ENCODE measurements around the gene LRRC7.
"Not testable (repeated sequence)": the region's sequence is repeated elsewhere in the genome, so short reads cannot be mapped to it uniquely, and the experiment has no call there.

LRRC7 gene

DNA sequence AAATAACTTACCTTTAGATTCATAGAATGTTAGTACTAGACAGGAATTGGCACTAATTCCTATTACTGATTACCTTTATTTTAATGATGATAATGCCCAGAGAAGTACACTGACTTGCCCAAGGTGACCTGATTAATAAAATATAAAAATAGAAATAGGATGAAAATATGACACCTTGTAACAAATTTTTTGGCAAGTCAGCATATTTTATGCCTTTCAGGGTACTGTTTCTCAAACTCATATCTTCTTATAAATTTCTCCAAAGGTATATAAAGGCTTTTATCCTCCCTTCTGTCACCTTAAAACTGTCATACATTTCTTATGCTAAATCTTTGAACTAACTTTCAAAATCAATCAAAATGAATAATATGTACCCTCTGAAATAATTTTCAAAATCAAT lies 466.2 kb downstream of the LRRC7 start:
- DNase-seq: no peak

DNA sequence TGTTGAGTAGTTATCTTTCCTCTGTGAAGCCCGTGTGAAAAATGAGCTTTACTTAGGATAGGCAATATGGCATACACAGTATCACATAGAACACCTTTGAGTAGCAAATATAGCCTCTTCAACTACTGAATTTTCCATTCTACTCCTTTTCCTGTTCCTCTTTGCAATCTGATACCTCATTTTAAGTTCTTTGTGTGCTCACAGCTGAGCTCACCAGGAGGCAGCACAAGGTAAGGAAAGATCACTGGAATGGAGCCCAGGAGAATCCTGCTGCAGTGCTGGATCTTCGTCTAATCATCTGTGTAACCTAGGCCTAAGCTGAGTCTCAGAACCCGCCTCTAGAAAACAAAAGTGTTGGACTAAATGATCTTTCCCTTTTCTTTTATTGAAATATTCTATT lies 466.7 kb downstream of the LRRC7 start:
- DNase-seq: peak in 1 of 56 donors; percentile 1

DNA sequence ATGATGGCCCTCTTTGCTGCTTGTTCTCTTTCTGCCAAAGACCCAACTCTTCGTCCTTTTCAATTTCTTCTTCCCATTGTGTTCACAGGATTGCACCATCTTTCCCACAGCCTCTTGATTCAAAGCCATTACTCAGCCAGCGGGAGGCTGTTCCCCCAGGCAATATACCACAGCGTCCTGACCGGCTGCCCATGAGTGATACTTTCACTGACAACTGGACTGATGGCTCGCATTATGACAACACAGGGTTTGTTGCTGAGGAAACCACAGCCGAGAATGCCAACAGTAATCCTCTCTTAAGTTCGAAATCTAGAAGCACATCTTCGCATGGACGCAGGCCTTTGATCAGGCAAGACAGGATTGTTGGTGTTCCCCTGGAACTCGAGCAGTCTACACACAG lies 470.3 kb downstream of the LRRC7 start:
- no peak for DNase-seq

DNA sequence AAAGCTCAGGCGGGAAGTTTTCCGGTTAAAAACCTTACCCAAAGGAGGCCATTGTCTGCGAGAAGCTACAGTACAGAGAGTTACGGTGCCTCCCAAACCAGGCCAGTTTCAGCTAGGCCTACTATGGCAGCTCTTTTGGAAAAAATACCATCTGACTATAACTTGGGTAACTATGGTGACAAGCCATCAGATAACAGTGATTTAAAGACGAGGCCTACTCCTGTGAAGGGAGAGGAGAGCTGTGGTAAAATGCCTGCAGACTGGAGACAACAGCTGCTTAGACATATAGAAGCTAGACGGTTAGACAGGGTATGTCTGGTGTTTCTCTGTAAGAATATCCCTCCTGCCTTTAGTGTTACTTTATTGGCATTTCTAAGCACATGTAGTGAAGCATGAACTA lies 471.8 kb downstream of the LRRC7 start:
- no peak for DNase-seq

DNA sequence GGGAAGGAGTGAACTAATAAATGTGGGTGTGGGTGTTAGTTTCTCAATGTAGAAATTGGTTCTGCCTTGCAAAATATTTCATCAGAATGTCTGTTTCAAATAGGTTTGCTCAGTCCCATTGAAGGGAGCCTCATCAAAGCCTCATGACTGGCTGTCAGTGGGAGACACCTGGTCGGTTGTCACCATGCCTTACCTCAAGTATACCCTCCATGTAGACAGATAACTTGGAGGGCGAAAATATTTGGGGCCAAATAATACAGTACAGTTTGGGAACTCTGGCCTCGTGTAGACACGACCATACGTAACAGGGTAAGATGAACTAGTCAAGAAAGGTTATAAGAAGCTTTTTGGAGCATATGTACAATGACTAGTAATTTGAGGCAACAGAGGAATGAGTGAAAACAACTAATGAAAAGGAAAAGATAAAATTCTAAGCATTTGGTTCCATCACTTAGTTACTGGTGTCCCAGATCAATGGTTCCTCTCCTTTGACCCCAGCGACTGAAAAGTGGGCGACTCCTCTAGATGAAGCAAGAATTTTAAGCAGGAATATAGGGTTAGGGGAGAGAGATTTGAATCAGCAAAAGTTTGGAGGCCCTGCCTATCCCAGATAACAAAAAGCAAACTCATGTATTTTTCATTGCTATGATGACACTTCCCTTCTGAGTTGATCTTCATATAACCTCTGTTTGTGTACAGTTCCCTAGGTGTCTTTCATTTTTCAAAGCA lies 473.8 kb downstream of the LRRC7 start:
- no peak for DNase-seq

DNA sequence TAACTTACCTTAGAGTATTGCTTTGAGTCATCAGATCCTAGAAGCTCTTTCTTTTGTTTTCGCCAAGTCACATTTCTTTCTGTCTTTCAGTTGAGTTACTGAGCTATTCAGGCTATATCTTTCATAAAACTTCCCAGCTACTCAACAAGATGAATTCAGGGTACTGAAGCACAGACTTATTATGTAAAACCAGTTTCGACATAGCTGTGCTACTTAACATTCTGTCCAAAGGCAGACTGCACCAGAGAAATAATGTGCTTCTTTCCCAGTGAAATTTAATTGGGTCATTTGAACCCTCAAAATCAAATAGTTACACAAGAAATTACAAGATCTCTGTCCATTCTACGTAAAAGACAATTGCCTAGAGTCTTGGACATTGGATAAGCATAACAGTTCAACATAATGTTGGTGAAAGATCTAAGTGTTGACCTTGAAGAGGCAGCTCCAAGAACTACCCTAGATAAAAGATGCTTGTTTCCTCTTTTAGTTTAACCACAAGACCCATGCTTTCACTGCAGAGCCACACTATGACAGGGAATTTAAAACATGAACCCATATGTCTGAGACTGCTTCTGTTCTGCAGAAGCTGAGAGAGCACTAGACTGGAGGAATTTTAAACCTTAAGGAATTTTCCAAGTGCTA lies 474.5 kb downstream of the LRRC7 start:
- DNase-seq: no peak

DNA sequence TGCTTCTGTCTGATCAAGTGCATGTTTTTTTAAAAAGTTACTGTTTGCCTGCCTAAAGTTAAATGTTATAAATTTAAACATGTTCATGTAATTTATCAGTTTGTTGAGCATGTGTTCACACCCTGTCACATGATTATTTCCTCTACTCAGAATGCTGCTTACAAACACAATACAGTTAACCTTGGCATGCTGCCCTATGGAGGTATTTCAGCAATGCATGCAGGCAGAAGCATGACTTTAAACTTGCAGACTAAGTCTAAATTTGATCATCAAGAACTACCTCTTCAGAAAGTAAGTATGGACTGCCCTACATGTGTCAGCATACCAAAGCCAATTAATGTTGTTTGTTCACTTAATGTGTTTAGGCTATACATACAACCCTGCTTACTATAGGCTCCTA lies 476.1 kb downstream of the LRRC7 start:
- DNase-seq: no peak

DNA sequence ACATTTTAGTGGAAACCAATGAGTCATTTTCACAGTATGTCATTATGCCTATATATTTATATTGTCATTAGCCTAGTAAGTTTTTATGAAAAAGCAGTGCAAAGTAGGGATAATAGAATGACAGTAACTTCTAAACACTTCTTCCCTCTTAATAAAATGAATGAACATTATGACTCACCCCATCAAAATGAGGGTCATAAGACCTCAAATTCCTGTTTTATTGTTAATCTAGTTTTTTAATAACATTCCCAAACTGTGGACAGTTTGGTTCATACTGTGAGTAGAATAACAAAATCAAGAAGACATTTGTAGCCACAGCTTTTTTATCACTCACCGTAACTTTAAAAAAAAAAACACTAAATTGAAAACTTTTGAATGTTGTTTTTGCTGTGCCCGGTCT lies 477.1 kb downstream of the LRRC7 start:
- DNase-seq: no peak

DNA sequence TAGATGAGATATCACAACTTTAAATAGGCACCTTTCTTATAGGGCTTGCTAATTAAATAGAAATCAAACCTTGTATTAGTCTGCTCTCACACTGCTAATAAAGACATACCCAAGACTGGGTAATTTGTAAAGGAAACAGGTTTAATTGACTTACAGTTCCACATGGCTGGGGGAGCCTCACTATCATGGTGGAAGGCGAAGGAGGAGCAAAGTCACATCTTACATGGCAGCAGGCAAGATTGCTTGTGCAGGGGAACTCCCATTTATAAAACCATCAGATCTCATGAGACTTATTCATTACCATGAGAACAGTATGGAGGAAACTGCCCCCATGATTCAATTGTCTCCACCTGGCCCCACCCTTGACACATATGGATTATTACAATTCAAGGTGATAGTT lies 477.9 kb downstream of the LRRC7 start:
- not testable (repeated sequence) for DNase-seq

DNA sequence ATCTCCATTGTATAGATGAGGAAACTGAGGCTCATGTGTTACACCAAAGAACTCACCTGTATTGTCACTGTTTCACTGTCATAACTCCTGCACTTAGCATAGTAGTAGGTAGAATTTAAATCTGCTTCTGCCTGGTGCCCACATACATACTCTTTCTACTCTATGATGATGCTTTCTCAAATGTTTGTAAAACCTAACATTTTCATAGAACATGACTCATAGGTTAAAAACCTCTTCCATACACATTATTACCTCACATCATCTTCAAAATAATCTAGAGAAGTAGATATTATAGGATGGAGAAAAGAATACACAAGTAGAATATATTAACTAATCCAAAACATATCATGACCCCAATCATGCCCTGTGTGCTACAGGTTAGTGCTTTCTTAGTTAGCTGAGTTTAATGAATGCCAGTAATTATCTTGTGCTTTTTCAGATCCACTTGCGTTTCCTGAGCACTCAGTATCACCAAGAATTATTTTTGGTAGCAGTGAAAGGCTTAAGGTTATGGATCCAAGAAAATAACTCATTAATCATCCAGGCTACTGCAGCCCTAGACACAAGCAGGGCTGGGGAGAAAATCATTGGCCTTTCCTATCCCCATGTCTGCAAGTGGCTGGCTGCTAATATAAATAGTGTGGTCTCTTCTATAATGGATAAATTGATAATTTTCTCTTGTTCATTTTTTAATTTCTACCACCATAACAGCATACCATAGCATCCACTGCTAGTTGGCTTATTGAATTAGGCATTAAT lies 480.8 kb downstream of the LRRC7 start:
- no peak for DNase-seq

DNA sequence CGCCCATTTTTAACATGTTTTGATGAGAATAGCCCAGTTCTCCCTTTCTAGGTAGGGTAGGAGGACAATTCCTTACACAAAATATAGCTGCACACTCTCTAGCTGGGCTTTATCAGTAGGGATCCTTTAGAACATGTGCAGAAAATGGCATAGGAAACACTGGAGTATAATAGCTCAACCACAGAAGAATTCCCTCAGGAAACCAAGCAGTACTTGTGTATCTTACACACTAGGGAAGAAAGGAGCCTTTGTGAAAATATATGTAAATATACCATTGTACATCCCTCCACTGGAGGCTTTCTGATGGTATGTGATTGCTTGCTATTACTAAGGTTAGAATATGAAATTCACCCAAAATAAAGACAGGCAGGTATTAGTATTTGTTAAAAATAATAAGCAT lies 484.2 kb downstream of the LRRC7 start:
- no peak for DNase-seq

DNA sequence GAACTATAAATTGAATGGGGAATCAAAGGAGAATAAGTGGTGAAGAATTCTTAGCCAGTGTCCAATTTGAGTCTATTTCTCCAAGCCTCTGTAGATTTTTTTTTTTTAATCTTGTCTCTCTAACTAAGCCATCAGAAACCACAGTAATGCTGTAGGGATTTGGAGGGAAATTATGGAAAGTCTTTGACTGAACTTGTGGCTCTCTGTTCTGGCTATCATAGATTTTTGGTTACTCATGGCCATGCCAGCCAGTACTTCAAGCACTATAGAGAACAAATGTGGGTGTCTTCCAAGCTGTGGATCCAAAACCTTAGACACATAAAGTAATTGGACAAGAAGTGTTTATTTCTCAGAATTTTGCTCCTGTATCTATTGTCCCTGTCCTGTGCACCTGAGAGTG lies 489.8 kb downstream of the LRRC7 start:
- no peak for DNase-seq

DNA sequence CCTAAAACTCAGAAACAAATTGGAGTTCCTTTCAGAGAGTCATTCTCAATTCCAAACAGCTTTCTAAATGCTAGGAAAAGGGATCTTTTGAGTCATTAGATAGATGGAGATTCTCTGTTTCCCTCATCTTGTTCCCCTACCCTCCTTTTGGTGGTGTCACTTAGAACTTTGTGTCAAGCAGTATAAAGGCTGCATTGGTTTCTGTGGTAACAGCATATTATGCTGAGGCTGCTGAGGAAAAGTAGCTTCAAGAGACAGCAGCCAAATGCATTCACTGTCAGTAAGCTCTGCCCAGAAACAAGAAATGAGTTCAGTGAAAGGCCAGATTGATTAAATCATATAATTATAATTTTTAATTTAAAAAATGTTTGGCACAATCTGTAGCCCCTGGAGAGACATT lies 493.5 kb downstream of the LRRC7 start:
- peak in 2 of 56 donors; percentile 3 to 16 for DNase-seq

DNA sequence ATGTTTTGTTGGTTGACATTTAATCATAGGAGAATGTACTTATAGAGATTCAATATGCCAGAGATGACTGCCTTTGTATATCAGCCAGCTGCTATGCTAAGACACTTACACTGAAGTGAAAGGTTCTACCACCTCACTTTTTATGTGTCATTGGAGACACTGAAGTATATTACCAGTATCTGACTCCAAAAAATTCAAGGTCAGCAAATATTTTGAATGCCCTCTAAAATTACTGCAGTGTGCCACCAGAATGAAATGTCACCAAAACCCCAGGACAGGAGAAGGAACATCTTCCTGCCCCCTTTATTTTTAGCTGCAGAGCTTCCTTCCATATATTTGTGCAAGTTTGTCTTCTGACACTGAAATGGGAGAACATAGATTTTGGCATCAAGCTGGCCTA lies 496.1 kb downstream of the LRRC7 start:
- no peak for DNase-seq

DNA sequence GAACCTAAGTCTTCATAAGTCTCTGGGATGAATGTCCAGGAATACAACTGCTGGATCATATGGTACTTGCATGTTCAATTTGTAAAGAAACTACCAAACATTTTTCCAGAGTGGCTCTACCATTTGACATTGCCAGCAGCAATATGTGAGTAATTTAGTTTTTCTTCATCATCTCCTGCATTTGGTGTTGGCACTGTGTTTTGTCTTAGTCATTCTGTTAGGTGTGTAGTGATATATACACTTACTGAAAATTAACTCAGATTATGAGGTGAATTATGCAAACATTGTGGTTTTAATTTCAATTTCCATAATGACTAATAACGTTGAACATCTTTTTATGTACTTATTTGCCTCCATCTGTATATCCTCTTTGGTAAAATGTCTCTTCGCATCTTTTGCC lies 499.0 kb downstream of the LRRC7 start:
- DNase-seq: no peak

DNA sequence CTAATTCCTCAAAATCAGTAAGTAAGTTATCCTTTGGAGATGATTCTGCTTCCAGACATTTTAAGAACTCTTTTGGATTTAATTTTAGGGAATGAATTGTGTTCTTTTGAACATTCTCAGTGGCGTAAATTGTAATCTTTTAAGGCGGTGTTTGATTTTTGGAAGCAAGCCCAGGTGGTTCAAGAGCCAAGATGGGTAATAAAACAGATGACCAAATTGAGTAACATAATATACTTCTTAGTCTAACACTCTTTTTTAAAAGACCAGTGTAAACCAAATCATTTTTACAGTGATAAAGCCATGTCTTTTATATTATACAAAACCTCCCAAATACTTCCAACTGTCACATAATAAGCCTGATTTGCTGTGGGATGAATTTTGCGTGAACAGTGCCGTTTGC lies 503.9 kb downstream of the LRRC7 start:
- DNase-seq: no peak

DNA sequence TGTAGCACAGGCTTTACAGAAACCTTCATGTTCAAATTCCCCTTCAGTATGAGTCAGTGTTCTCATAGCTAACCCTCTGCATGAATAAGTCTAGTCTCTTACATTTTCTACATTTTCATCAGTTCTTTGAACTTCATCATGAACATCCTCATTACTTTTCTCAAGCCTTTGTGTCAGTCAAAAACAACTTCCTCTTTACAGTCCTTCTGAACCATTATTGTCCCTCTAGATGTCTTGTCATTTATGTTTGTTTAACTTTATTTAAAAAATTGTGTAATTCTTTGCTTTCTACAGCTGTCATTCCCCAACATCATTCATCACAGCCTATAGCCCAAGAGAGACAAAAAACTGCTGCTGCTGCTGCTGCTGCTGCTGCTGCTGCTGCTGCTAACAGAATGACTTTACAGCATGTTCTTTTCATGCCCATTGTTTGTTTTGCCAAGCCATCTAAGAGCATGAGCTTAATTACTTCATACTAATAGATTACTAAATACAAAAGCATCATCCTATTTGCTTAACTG lies 504.6 kb downstream of the LRRC7 start:
- DNase-seq: no peak

DNA sequence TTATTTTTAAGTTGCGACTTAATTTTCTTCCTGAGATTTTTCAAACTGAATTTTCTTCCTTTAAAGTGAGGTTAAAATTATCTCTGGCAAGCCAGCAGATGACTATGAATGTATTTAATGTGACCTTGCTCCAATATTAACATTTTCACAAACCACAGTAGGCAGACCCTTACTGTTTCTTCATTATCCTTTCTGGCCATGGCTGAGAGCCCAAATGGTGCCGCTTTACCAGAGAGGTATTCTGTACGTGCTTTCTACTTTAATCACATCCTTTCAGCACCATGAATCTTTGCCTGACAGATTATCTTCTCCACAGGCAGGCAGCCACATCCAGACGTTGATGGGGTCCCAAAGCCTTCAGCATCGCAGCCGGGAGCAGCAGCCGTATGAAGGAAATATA lies 508.0 kb downstream of the LRRC7 start:
- DNase-seq: no peak

DNA sequence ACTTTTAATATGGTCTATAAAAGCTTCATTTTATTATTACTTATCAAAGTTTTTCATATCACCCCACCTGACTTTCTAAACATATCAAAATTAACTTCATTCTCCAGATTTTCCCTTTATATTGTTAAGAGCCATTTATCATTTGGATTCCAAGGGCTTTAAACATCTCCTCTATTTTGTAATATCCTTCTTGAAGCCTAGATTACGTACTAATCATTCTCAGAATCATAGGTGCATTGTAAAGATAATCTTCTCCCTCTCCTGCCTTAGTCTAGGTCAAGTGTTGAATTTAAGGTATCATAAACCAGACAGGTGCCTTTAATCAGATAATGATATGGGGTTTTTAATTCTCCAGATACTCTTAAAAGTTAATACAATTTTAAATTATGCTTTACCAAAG lies 509.3 kb downstream of the LRRC7 start:
- DNase-seq: no peak

DNA sequence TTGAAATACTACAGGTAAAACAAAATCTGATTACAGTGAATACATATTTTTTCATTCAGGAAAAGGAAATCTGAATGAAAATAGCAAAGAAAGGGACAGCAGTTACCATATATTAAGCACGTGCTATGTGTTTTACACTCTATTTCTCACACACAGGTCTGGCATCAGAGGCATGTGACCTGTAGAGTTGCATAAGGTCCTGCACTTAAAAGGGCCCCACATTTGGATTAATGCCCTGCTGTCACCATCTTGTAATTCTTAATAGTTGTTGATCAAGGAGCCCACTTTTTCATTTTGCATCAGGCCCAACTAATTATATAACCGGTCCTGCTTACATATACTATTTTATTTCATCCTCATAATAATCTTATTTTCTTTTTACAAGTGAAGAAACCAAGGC lies 511.8 kb downstream of the LRRC7 start:
- DNase-seq: no peak

DNA sequence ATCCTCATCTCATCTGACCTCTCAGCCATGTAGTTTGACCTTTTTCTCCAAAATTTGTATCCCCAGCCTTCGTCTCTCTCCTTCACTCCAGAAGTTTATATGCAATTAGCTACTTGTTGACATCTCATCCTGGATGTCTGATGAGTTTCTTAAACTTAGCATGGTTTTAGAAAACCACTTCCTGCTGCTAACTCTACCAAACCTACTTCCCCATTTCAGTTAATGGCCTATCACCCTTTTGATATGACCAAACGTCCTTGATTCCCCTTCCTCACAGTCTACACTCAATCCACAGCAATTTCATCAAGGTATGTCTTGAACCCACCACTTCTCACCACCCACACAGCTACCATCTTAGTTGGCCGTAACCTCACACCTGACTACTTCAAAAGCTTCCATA lies 515.8 kb downstream of the LRRC7 start:
- DNase-seq: no peak

DNA sequence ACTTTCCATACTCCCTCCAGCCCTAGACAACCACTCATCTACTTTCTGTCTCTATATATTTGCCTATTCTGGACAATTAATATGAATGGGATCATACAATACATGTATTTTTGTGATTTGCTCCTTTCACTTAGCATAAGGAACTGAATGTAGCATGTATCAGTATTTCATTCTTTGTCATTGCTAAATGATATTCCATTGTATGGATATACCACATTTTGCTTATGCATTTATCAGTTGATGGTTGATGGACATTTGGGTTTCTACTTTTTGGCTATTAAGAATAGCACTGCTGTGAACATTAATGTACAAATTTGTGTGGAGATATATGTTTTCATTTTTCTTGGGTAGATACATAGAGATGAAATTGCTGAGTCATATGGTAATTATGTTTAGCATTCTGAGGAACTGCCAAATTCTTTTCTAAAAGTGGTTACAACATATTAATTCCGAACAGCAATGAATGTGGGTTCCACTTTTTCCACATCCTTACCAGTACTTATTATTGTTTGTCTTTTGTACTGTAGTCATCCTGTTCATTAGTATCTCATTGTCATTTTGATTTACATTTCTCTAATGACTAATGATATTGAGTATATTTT lies 516.7 kb downstream of the LRRC7 start:
- no peak for DNase-seq
